ENCODE results near the gene ZNF408.

ZNF408 gene

DNA sequence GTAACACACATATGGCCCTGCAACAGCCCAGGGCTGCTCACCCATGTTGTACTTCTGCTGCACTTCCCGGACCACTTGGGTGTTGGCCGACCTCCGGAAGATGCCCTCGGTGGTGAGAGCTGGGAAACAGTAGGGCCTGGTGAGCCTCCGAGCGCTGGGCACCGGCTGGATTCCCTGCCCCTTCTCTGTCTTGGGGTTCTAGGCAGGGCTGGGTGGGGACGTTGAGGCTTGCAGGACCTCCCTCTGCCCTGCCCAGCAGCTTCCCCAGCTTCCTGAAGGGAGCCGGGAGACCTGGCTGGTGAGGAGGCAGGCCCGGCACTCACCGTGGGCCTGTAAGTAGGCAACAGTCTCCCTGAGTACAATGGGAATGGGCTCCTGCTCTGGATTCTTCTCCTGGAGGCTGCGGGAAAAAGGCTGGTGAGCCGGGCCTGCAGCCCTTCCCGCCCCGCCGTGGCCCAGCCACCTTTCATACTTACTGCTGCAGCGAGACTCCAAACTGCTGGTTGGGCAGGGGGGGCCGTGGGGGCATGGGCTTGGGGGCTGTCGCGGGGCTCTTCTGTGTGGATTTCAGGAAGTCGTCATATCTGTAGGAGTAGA, 20.6 kb upstream of the ZNF408 start:
- no peaks in the 10 kb centered on the region for H3K9me3 Mint-ChIP-seq
- peaks cover 12% of the 10 kb centered on the region for H3K4me1 Mint-ChIP-seq
- DNase-seq (ENCODE audit: low spot score in 2 of 2) (no peak), ATAC-seq (ENCODE audit: low read depth) (no peak)
- no peak overlapping the region for H3K27ac Mint-ChIP-seq
- no peaks in the 10 kb centered on the region for H3K27me3 Mint-ChIP-seq
- H3K4me3 Mint-ChIP-seq = no peak overlapping the region
- peaks cover 25% of the 10 kb centered on the region for H3K36me3 Mint-ChIP-seq

DNA sequence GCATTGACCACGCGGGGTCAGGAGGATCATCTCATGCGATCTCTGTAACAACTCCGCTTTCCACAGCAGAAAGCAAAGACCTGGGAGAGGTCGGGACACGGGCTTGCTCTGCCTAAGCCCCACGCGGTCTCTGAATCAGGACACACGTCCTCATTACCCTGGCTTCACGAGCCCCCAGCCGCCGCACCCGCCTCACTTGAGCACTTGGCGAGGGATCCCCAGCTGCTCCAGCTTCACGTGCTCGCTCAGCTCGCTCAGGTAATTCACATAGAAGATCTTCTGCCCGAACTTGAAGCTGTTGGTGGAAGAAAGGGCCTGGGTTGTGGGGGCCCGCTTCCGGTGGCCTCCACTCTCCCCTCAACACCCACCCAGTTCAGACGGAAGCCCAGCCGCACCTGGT, 20.0 kb upstream of the ZNF408 start:
- Mint-ChIP-seq H3K4me1 (peaks cover 10% of the 10 kb centered on the region), H3K27ac (no peak overlapping the region), H3K4me3 (no peak overlapping the region), H3K9me3 (no peaks in the 10 kb centered on the region), H3K27me3 (no peaks in the 10 kb centered on the region), H3K36me3 (peaks cover 25% of the 10 kb centered on the region)
- ATAC-seq (ENCODE audit: low read depth) = no peak
- DNase-seq (ENCODE audit: low spot score in 2 of 2) = no peak

DNA sequence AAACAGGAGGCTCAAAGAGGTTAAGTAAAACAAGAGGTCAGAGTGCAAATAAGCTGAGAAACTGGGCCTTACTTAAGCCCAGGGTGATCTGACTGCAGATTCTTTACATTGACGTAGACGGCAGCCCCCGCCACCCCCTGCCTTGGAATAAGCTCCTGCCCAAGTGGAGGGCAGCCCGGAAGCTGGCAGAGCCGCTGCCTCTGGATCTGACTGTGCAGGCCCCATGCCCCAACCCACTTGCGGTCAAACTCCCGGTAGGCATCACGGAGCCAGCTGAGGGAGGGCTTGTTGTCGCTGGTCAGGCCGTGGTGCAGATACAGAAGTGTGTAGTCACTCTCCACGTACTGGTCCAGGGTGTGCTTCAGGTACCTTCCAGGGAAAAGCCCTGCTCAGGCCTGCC, 19.0 kb upstream of the ZNF408 start:
- ATAC-seq (ENCODE audit: low read depth) = no peak

DNA sequence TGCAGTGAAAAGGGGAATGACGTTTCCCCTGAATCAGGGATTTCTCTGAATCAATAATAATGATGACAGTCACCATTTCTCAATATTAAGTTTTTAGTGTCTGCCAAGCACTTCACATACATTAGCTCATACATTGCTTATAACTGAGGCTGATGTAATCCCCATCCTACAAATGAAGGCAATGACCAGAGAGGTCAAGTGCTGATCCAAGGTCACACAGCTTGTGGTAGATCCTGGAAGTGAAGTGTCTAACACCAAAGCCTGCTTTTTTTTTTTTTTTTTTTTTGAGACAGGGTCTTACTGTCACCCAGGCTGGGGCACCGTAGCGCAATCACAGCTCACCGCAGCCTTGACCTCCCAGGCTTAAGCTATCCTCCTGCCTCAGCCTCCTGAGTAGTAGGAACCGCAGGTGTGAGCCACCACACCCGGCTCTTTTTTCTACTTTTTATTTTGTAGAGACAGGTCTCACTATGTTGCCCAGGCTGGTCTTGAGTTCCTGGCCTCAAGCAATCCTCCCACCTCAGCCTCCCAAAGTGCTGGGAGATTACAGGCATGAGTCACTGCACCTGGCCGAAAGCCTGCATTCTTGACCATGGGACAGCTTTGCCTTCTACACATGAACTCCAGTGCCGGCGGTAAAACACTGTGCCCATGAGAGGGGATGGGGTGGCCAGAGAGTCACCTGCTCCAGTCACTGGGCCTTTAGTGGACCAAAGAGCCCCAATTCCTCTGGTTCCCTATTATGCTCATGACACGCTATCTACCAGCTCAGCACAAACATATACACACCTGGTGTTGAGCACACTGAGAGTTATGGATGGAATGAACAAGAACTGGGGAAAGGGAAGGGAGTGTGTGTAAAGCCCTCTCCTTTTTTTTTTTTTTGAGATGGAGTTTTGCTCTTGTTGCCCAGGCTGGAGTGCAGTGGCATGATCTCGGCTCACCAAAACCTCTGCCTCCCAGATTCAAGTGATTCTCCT, 17.8 kb upstream of the ZNF408 start:
- Mint-ChIP-seq H3K27me3 (no peaks in the 10 kb centered on the region), H3K27ac (no peak overlapping the region), H3K36me3 (peaks cover 25% of the 10 kb centered on the region), H3K4me1 (no peaks in the 10 kb centered on the region), H3K4me3 (no peak overlapping the region), H3K9me3 (no peaks in the 10 kb centered on the region)
- no peak for ATAC-seq (ENCODE audit: low read depth)
- no peak for DNase-seq (ENCODE audit: low spot score in 2 of 2)

More for the DNA sequence above, 19.0 kb upstream of the ZNF408 start:
- H3K4me1 Mint-ChIP-seq = peaks cover 6% of the 10 kb centered on the region
- H3K9me3 Mint-ChIP-seq = no peaks in the 10 kb centered on the region
- DNase-seq (ENCODE audit: low spot score in 2 of 2) = no peak
- H3K4me3 Mint-ChIP-seq = no peak overlapping the region
- H3K27ac Mint-ChIP-seq = no peak overlapping the region
- no peaks in the 10 kb centered on the region for H3K27me3 Mint-ChIP-seq
- H3K36me3 Mint-ChIP-seq = peaks cover 23% of the 10 kb centered on the region

DNA sequence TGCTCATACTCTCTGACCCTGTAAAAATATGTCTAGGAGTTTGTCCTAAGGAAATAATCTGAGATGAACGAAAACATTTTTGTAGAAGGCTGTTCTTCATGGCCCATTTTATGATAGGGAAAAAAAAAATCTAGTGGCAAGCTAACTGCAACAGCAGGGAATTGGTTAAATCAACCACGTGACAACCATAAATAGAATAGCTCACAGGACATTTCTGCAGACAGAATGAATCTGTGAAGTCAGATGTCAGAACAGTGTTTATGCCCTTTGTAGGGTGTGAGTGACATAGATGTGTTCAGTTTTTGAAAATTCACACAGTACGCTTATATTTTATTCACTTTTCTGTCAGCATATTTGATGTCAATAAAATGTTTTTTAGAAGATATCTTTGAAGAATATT, 16.5 kb upstream of the ZNF408 start:
- H3K27ac Mint-ChIP-seq = no peak overlapping the region
- H3K9me3 Mint-ChIP-seq = no peaks in the 10 kb centered on the region
- H3K36me3 Mint-ChIP-seq = peaks cover 21% of the 10 kb centered on the region
- no peaks in the 10 kb centered on the region for H3K4me1 Mint-ChIP-seq
- DNase-seq (ENCODE audit: low spot score in 2 of 2) (no peak), ATAC-seq (ENCODE audit: low read depth) (no peak)
- H3K27me3 Mint-ChIP-seq = no peaks in the 10 kb centered on the region
- H3K4me3 Mint-ChIP-seq = no peak overlapping the region

DNA sequence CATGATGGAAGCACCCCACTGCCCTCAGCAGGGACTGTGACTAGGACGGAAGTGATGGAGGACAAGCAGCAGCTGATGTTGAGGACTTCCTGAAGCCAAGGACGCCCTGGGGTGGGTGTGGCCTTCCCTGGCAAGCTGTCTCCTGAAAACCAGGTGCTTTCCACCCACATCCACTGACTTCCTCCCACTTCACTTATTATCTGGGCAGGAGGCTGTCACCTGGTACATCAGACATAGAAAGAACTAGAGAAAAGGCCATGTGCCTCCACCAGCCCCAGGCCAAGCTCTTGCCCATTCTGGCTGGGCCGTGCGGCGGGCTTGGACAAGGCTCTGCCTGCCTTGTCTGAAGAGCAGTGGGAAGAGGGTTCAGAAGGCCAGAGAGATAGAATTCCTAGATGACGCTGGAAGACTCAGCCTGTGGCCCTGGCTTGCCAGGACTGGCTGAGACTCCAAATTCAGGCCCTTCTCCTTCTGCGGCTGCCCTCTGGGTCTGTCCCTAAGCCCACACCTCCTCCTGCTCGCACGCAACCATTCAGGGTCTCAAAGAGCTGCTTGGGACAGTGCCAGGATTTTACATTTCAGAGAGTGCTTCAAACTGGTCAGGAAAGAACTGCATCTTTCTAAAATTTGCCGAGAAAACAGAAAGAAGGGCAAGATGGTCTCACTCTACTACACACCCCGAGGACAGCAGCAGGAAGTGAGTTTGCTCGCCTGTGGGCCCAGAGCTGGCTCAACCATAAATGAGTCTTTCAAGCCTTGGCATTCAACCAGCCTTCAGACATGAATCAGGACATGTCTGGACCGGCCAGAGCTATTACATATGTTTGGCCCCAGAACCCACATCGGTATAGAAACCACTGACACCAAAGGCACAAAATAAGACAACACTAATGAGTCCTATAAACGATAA, 13.7 kb upstream of the ZNF408 start:
- H3K27me3 Mint-ChIP-seq = no peaks in the 10 kb centered on the region
- no peak overlapping the region for H3K27ac Mint-ChIP-seq
- no peaks in the 10 kb centered on the region for H3K4me1 Mint-ChIP-seq
- no peak for DNase-seq (ENCODE audit: low spot score in 2 of 2)
- ATAC-seq (ENCODE audit: low read depth) = no peak
- no peak overlapping the region for H3K4me3 Mint-ChIP-seq
- no peaks in the 10 kb centered on the region for H3K9me3 Mint-ChIP-seq
- H3K36me3 Mint-ChIP-seq = peaks cover 17% of the 10 kb centered on the region

DNA sequence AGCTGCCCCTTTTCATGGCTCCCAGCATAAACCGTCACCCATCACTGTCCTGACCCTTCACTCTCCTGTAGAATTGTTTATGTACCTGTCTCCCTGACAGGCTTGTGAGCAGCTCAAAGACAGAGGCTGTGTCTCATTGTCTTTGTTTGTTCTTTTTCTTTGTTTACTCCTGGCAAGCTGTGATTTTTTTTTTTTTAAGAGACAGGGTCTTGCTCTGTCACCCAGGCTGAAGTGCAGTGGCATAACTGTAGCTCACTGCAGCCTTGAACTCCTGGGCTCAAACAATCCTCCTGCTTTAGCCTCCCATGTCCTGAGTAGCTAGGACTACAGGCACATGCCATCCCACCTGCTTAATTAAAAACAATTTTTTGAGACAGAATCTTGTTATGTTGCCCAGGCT, 10.1 kb upstream of the ZNF408 start:
- no peaks in the 10 kb centered on the region for H3K9me3 Mint-ChIP-seq
- no peaks in the 10 kb centered on the region for H3K27me3 Mint-ChIP-seq
- ATAC-seq (ENCODE audit: low read depth) = no peak
- no peak for DNase-seq (ENCODE audit: low spot score in 2 of 2)
- H3K4me3 Mint-ChIP-seq = no peak overlapping the region
- no peak overlapping the region for H3K27ac Mint-ChIP-seq
- peaks cover 26% of the 10 kb centered on the region for H3K36me3 Mint-ChIP-seq
- no peaks in the 10 kb centered on the region for H3K4me1 Mint-ChIP-seq

DNA sequence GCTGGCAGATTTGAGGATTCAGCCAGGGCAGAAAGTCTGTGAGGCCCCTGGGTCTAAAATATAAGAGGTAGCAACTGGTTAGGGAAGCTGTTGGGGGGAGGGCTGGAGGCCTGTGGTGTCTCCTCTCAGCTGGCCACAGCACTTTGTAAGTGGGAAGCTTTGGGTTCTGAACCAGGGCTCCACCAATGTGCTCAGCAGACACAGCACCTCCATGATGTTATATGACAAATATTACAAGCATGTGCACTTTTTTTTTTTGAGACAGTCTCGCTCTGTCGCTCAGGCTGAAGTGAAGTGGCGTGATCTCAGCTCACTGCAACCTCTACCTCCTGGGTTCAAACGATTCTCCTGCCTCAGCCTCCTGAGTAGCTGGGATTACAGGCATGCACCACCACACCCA, 8.4 kb upstream of the ZNF408 start:
- Mint-ChIP-seq H3K27me3 (no peaks in the 10 kb centered on the region), H3K27ac (no peak overlapping the region), H3K4me3 (no peak overlapping the region), H3K9me3 (no peaks in the 10 kb centered on the region), H3K4me1 (peaks cover under 1% of the 10 kb centered on the region), H3K36me3 (peaks cover 21% of the 10 kb centered on the region)
- ATAC-seq (ENCODE audit: low read depth) (no peak), DNase-seq (ENCODE audit: low spot score in 2 of 2) (no peak)

DNA sequence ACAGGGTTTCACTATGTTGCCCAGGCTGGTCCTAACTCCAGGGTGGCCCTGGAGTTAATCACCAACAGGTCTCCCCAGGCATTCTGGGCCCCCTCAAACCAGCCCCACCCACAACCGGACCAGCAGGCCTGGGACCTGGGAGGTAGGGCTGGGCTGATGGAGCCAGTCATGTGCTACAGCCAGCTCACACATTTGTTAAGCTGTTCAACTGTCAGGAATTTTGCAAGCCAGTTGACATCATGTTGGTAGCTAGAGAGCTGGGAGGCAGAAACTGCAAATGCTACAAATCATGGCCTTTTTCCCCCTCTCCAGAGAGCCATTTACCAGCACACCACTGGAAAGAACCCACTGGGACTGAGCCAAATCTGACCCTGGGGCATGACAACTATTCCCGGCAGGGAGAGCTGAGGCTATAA, 7.2 kb upstream of the ZNF408 start:
- H3K27ac Mint-ChIP-seq = no peak overlapping the region
- H3K4me3 Mint-ChIP-seq = no peak overlapping the region

DNA sequence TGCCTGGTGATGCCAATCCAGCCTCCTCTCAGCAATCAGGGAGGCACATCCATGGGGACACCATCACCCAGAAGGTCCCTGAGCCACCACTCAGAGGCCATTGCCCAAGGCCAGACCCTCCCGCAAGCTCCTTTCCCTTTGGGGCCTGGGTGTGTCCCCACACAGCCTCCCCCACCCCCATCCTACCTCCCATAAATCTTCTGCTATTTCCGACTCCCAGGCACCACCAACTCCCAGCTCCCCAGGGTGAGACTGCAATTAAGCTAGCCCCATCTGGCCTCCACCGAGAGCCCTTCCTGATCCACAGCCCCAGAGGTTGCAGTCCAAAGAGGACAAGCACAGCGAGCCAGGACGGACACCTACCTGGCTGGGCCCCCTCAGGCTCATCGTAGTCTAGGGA, 6.8 kb upstream of the ZNF408 start:
- no peak for ATAC-seq (ENCODE audit: low read depth)
- H3K36me3 Mint-ChIP-seq = peaks cover 14% of the 10 kb centered on the region
- no peak overlapping the region for H3K27ac Mint-ChIP-seq
- no peaks in the 10 kb centered on the region for H3K27me3 Mint-ChIP-seq
- DNase-seq (ENCODE audit: low spot score in 2 of 2) = no peak
- no peak overlapping the region for H3K4me3 Mint-ChIP-seq
- peaks cover 9% of the 10 kb centered on the region for H3K4me1 Mint-ChIP-seq
- H3K9me3 Mint-ChIP-seq = no peaks in the 10 kb centered on the region

More for the DNA sequence above, 7.2 kb upstream of the ZNF408 start:
- H3K4me1 Mint-ChIP-seq = peaks cover 7% of the 10 kb centered on the region
- ATAC-seq (ENCODE audit: low read depth) (no peak), DNase-seq (ENCODE audit: low spot score in 2 of 2) (no peak)
- peaks cover 15% of the 10 kb centered on the region for H3K36me3 Mint-ChIP-seq
- H3K27me3 Mint-ChIP-seq = no peaks in the 10 kb centered on the region
- no peaks in the 10 kb centered on the region for H3K9me3 Mint-ChIP-seq

DNA sequence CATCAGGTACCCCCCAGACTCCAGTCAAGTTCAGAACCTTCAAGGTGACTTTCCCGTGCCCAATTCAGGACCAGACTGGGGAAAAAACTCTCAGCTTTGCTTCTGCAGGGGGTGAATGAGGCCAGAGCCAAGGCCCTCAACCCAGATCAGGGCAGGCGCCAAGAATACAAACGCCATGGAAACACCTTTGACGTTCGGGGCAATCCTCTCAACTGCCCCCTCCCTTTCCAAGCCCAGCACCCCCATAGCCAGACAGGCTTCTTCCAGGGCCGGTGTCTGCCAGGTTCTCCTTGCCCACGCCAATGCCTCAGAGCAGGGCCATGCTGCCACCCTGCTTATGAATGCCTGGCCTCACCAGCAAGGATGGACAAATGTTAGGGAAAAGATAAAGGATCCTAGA, 6.2 kb upstream of the ZNF408 start:
- no peak overlapping the region for H3K4me3 Mint-ChIP-seq
- ATAC-seq (ENCODE audit: low read depth) (no peak), DNase-seq (ENCODE audit: low spot score in 2 of 2) (no peak)
- H3K9me3 Mint-ChIP-seq = no peaks in the 10 kb centered on the region
- H3K27ac Mint-ChIP-seq = no peak overlapping the region
- H3K4me1 Mint-ChIP-seq = peaks cover 12% of the 10 kb centered on the region
- no peaks in the 10 kb centered on the region for H3K27me3 Mint-ChIP-seq
- H3K36me3 Mint-ChIP-seq = peaks cover 12% of the 10 kb centered on the region

DNA sequence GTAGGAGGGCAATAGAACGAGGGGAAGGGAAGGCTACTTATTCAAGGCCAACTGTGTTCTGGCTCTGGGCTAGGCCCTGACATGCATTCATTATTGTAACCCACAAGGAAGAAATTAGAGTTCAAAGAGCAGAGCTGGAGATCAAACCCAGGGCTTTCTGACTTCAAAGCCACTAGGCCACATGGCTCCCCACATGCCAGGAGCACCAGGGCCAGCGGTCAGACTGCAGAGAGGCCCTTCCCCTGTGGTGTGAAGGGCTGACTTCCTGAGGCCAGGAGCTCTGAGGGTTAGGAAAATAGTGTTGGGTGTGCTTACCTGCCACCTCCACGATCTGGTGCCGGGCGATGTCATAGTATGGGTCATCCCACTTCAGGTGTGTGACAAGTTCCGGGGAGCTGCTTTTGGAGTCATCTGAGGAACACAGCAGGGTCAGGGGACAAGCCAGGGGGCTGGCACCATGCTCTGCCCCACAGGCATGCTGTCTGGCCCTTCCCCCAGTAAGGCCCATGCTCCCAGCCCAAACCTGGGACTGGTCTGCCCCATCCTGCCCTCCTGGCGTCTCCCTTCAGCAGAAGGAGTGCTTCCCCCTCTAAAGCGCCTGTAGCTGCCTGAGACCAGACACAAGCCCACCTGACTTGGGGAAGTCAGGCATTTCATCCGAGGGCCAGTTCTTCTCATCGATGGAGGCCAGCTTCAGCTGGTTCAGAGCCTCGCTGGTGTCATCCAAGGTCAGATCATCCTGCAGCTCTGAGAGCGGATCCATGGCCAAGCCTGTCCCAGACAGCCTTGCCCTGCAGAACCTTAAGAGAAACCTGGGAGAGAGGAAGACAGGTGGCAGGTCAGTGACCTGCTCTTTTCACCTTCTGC, 5.3 kb upstream of the ZNF408 start:
- Mint-ChIP-seq H3K27ac (no peak overlapping the region), H3K9me3 (no peaks in the 10 kb centered on the region), H3K36me3 (peaks cover 12% of the 10 kb centered on the region), H3K4me3 (no peak overlapping the region), H3K27me3 (no peaks in the 10 kb centered on the region), H3K4me1 (peaks cover 12% of the 10 kb centered on the region)
- no peak for DNase-seq (ENCODE audit: low spot score in 2 of 2)
- ATAC-seq (ENCODE audit: low read depth) = no peak

DNA sequence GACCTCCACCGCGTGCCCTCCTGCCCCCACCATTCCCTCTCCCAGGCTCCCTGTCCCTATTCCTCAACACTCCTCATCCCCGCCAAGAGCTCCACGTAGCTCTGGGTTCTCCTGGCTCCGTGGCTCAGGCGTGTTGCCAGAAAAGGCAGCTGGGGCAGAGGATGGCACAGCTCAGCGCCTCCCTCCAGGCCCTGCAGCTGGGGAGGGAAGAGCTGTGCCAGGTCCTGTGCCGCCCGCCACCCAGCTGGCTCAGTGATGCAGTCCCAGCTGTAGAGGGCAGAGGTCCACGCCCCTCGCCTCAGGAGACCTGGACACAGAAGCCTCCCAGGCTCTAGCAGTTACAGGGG, 4.6 kb upstream of the ZNF408 start:
- no peaks in the 10 kb centered on the region for H3K9me3 Mint-ChIP-seq
- H3K4me1 Mint-ChIP-seq = peaks cover 12% of the 10 kb centered on the region
- H3K27me3 Mint-ChIP-seq = no peaks in the 10 kb centered on the region
- DNase-seq (ENCODE audit: low spot score in 2 of 2) = no peak
- H3K36me3 Mint-ChIP-seq = peaks cover 12% of the 10 kb centered on the region
- H3K27ac Mint-ChIP-seq = no peak overlapping the region
- no peak overlapping the region for H3K4me3 Mint-ChIP-seq
- no peak for ATAC-seq (ENCODE audit: low read depth)

Measured in memory B cell (primary cell).